IMR-90 (cell line): ENCODE results near the gene CTDSP2. TPM values are rescaled to one million over a fixed set of nuclear protein-coding genes. Genes with fewer than 3 reads are reported as not detected.
A peak's percentile ranks its signal among the peaks of the same experiment; 100 is the strongest.

ENCODE experiments used
- ATAC-seq: fragments of 200-7000 bp; cut with Tn5 transposase; 2 replicates; pipeline ENCODE4 v1.9.1; 2020; ENCODE audit warnings: low read depth, mild to moderate bottlenecking, moderate library complexity
- BruUV-seq: library from RNA; stranded (reverse); fragments of 400-500 nt; replicated peaks from 2 replicates; lab custom pipeline; 2021; lab: Mats Ljungman, UMichigan
- CTCF ChIA-PET: fragments of 300-600 bp; formaldehyde crosslinking; extraction: SDS; loops from one replicate; lab custom pipeline; 2021; ENCODE audit warnings: antibody characterized with exemption; lab: Yijun Ruan, JAX
- POLR2A ChIA-PET: fragments of 300-600 bp; sonication (Branson Sonifier 250); formaldehyde crosslinking; loops from one replicate; lab custom pipeline; 2022; ENCODE audit warnings: antibody characterized with exemption; ENCODE audit not compliant: unreplicated experiment; lab: Charles Lee
- DNase-seq: peaks from one replicate; pipeline ENCODE4 v3.0.0; 2013
- H2AFZ ChIP-seq: replicated peaks from 2 replicates; pipeline ENCODE3; 2013; ENCODE audit warnings: low read length, mild to moderate bottlenecking; ENCODE audit not compliant: poor library complexity
- H2AK5ac ChIP-seq: 2 replicates; pipeline ENCODE4 v1.6.1; 2013; ENCODE audit warnings: low read depth, low read length, inconsistent platforms
- H2AK9ac ChIP-seq: replicated peaks from 2 replicates; pipeline ENCODE3; 2013; ENCODE audit warnings: mild to moderate bottlenecking, low read depth, low read length, moderate library complexity; ENCODE audit not compliant: poor library complexity
- H2BK120ac ChIP-seq: 2 replicates; pipeline ENCODE4 v1.6.1; 2013; ENCODE audit warnings: low read depth, low read length, inconsistent platforms
- H2BK15ac ChIP-seq: 3 replicates; pipeline ENCODE4 v1.6.1; 2013; ENCODE audit warnings: low read depth, low read length, inconsistent platforms
- H2BK20ac ChIP-seq: 2 replicates; pipeline ENCODE4 v1.6.1; 2013; ENCODE audit warnings: low read depth, mild to moderate bottlenecking, inconsistent platforms, low read length, moderate library complexity
- H2BK5ac ChIP-seq: 2 replicates; pipeline ENCODE4 v1.6.1; 2013; ENCODE audit warnings: mild to moderate bottlenecking, low read depth, low read length, inconsistent platforms; ENCODE audit not compliant: poor library complexity, severe bottlenecking
- H3K14ac ChIP-seq: replicated peaks from 2 replicates; pipeline ENCODE4 v1.6.1; 2013; ENCODE audit warnings: low read depth, low read length, inconsistent platforms
- H3K18ac ChIP-seq: 2 replicates; pipeline ENCODE4 v1.6.1; 2013; ENCODE audit warnings: low read depth, low read length, control low read depth
- H3K23ac ChIP-seq: 2 replicates; pipeline ENCODE4 v1.6.1; 2013; ENCODE audit warnings: low read depth, low read length, inconsistent platforms
- H3K27ac ChIP-seq: 2 replicates; pipeline ENCODE4 v1.5.1; 2013; ENCODE audit warnings: mild to moderate bottlenecking, control low read depth, low read length; ENCODE audit not compliant: insufficient read depth
- H3K27me3 ChIP-seq: 2 replicates; pipeline ENCODE4 v1.6.1; 2013; ENCODE audit warnings: low read length; ENCODE audit not compliant: control insufficient read depth, insufficient read depth
- H3K36me3 ChIP-seq: 2 replicates; pipeline ENCODE4 v1.6.1; 2013; ENCODE audit warnings: low read length, mixed read lengths; ENCODE audit not compliant: control insufficient read depth, insufficient read depth
- H3K4ac ChIP-seq: 2 replicates; pipeline ENCODE4 v1.6.1; 2013; ENCODE audit warnings: low read depth, low read length, inconsistent platforms
- H3K4me1 ChIP-seq: 2 replicates; pipeline ENCODE4 v1.6.1; 2013; ENCODE audit warnings: low read length, mixed read lengths; ENCODE audit not compliant: control insufficient read depth, insufficient read depth
- H3K4me2 ChIP-seq: 2 replicates; pipeline ENCODE4 v1.6.1; 2013; ENCODE audit warnings: low read depth, mild to moderate bottlenecking, control low read depth, low read length, moderate library complexity
- H3K4me3 ChIP-seq: 2 replicates; pipeline ENCODE4 v1.5.1; 2013; ENCODE audit warnings: low read depth, mild to moderate bottlenecking, control low read depth, low read length, moderate library complexity; ENCODE audit not compliant: insufficient read depth
- H3K56ac ChIP-seq: 2 replicates; pipeline ENCODE4 v1.6.1; 2013; ENCODE audit warnings: low read length, inconsistent platforms; ENCODE audit not compliant: insufficient read depth; ENCODE audit errors: extremely low read depth
- H3K79me1 ChIP-seq, 2 experiments: 2 replicates each; pipeline ENCODE4 v1.6.1; 2013; ENCODE audit warnings: low read length in 2 of 2, inconsistent platforms in 1 of 2, low read depth in 1 of 2
- H3K9ac ChIP-seq: 2 replicates; pipeline ENCODE4 v1.6.1; 2013; ENCODE audit warnings: low read depth, low read length, control low read depth
- H3K9me1 ChIP-seq: 2 replicates; pipeline ENCODE4 v1.6.1; 2013; ENCODE audit warnings: low read length, inconsistent platforms; ENCODE audit not compliant: insufficient read depth
- H3K9me3 ChIP-seq: 2 replicates; pipeline ENCODE4 v1.6.1; 2013; ENCODE audit warnings: low read length; ENCODE audit not compliant: control insufficient read depth, insufficient read depth
- H4K20me1 ChIP-seq: 2 replicates; pipeline ENCODE4 v1.6.1; 2013; ENCODE audit warnings: low read length, inconsistent platforms; ENCODE audit not compliant: insufficient read depth
- H4K5ac ChIP-seq: 2 replicates; pipeline ENCODE4 v1.6.1; 2013; ENCODE audit warnings: mild to moderate bottlenecking, low read depth, low read length, control low read depth
- H4K8ac ChIP-seq, 2 experiments: 2 replicates each; pipeline ENCODE4 v1.6.1; 2013; ENCODE audit warnings: low read depth in 2 of 2, low read length in 2 of 2, control low read depth in 1 of 2, inconsistent platforms in 1 of 2
- H4K91ac ChIP-seq: 2 replicates; pipeline ENCODE4 v1.6.1; 2013; ENCODE audit warnings: low read depth, low read length, inconsistent platforms; ENCODE audit not compliant: insufficient read depth
- BHLHE40 ChIP-seq: fragments of 150-350 bp; IDR thresholded peaks from 2 replicates; pipeline ENCODE4 v1.6.1; 2016; ENCODE audit warnings: mild to moderate bottlenecking, low read depth, low read length
- CEBPB ChIP-seq: IDR thresholded peaks from 2 replicates; pipeline ENCODE4 v1.6.1; 2012; ENCODE audit warnings: low read depth, low read length, improper control_type of control experiment
- CHD1 ChIP-seq: IDR thresholded peaks from 2 replicates; pipeline ENCODE4 v1.6.1; 2012; ENCODE audit warnings: low read depth, low read length, improper control_type of control experiment
- FOS ChIP-seq: fragments of 150-350 bp; IDR thresholded peaks from 2 replicates; pipeline ENCODE4 v1.6.1; 2016; ENCODE audit warnings: low read depth, low read length
- MAFK ChIP-seq: IDR thresholded peaks from 2 replicates; pipeline ENCODE4 v1.6.1; 2012; ENCODE audit warnings: low read depth, low read length, improper control_type of control experiment
- MAZ ChIP-seq: IDR thresholded peaks from 2 replicates; pipeline ENCODE4 v1.6.1; 2012; ENCODE audit warnings: low read depth, mild to moderate bottlenecking, low read length, improper control_type of control experiment, moderate library complexity, borderline replicate concordance
- MXI1 ChIP-seq: IDR thresholded peaks from 2 replicates; pipeline ENCODE4 v1.6.1; 2012; ENCODE audit warnings: low read depth, mild to moderate bottlenecking, low read length, moderate library complexity, borderline replicate concordance
- NFE2L2 ChIP-seq: fragments of 150-350 bp; IDR thresholded peaks from 2 replicates; pipeline ENCODE4 v1.6.1; 2016; ENCODE audit warnings: low read depth, mild to moderate bottlenecking, low read length
- POLR2A ChIP-seq: IDR thresholded peaks from 2 replicates; pipeline ENCODE4 v1.6.1; 2012; ENCODE audit warnings: mild to moderate bottlenecking, low read depth, low read length
- RAD21 ChIP-seq: IDR thresholded peaks from 2 replicates; pipeline ENCODE4 v1.6.1; 2012; ENCODE audit warnings: low read length, improper control_type of control experiment
- RCOR1 ChIP-seq: IDR thresholded peaks from 2 replicates; pipeline ENCODE4 v1.6.1; 2012; ENCODE audit warnings: mild to moderate bottlenecking, low read length, improper control_type of control experiment; ENCODE audit not compliant: insufficient replicate concordance
- RFX5 ChIP-seq: IDR thresholded peaks from 2 replicates; pipeline ENCODE4 v1.8.0; 2012; ENCODE audit warnings: low read depth, mild to moderate bottlenecking, low read length, moderate library complexity
- SMC3 ChIP-seq: fragments of 150-350 bp; IDR thresholded peaks from 2 replicates; pipeline ENCODE4 v1.6.1; 2016; ENCODE audit warnings: low read depth, mild to moderate bottlenecking, antibody characterized with exemption, low read length, moderate library complexity
- dilution Hi-C: fragments of 300-500 bp; cut with HindIII; formaldehyde crosslinking; loops from one replicate; pipeline ENCODE4 v1.14.3; 2018; ENCODE audit warnings: low sequenced_read_pairs; ENCODE audit not compliant: unreplicated experiment
- in situ Hi-C: fragments of 300-500 bp; cut with MboI; formaldehyde crosslinking; loops from 3 replicates; pipeline ENCODE4 v1.14.3; 2019; ENCODE audit warnings: low sequenced_read_pairs, inconsistent platforms, mixed read lengths
- intact Hi-C: fragments of 100-400 bp; cut with micrococcal nuclease; formaldehyde crosslinking; loops from 2 replicates; pipeline ENCODE4 v1.10.0; 2022
- polyA plus RNA-seq, 3 experiments: library from polyadenylated mRNA; depleted of rRNA; stranded (reverse); fragments of >200 nt; gene quantifications; 2 replicates each; pipeline ENCODE4 v1.2.3, GENCODE V29; 2012; ENCODE audit warnings: low replicate concordance in 1 of 3
- total RNA-seq: library from RNA; depleted of rRNA; stranded (reverse); fragments of >200 nt; gene quantifications from 2 replicates; pipeline ENCODE4 v1.2.3, GENCODE V29; 2012
- TF ChIP-seq, protein P1 (sequence below): fragments of 150-350 bp; IDR thresholded peaks from 2 replicates; pipeline ENCODE4 v1.6.1; 2016; ENCODE audit warnings: low read depth, mild to moderate bottlenecking, low read length, moderate library complexity, borderline replicate concordance
- TF ChIP-seq, protein P2 (sequence below): conservative IDR thresholded peaks from 2 replicates; pipeline ENCODE4 v1.5.1; 2012; ENCODE audit warnings: mild to moderate bottlenecking, low read depth, low read length, improper control_type of control experiment
- TF ChIP-seq, protein P3 (sequence below): fragments of 150-350 bp; IDR thresholded peaks from 2 replicates; pipeline ENCODE4 v1.6.1; 2017; ENCODE audit warnings: mild to moderate bottlenecking, antibody characterized with exemption, low read length, low read depth

CTDSP2 gene
- total and polyA plus RNA-seq, 2 of the 4 experiments (the other 2 are of a cell fraction), result 114 to 156 TPM

DNA sequence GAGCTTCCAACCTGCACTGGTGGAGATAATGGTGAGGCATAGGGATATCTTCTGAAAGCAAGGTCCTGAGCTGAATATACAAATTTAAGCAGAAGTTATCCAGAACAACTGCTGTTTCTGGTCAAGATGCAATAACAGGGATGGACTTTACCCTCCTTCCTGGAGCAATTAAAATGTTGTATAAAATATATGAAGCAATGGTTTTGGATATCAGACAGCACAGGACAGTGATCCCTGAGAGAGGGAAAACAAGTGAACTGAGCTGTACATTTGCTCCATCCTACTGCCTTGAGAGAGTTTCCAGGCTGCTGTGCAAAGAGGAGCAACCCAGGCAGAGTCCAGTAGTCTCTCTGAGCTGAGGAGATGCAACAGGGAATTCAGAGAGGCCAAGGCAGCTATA, 36.0 kb upstream of the CTDSP2 start:
- H2BK20ac ChIP-seq, result 0 out of 2 replicates have a peak overlapping the region, but pooled peaks have one; percentile 1
- no peak overlapping the region for H2AFZ ChIP-seq
- H3K23ac ChIP-seq, result no peak overlapping the region
- intact Hi-C loops (no loop called here), in situ Hi-C loops (no loop called here), dilution Hi-C loops (no loop called here)
- H4K5ac ChIP-seq, result no peak overlapping the region; the same call in 1 of the 2 replicates
- H3K36me3 ChIP-seq, result no peaks in the 10 kb centered on the region
- no peak overlapping the region for H4K8ac ChIP-seq
- no TSS peak for BruUV-seq
- no peak overlapping the region for H2BK5ac ChIP-seq
- DNase-seq, result no peak
- peaks cover 0 to 11% of the 10 kb centered on the region in 2 experiments; a peak in 1 of 4 replicates for H3K79me1 ChIP-seq
- no peak overlapping the region for H2AK9ac ChIP-seq
- H3K4ac ChIP-seq, result no peak overlapping the region
- no peak for ATAC-seq
- ChIA-PET POLR2A (interaction anchor here (0.9 kb wide), 1 partner anchor 11 kb away, joined by 3 read pairs; no protein-coding TSS in a partner anchor), CTCF (interaction anchor here (1.5 kb wide), 1 partner anchor 18 kb away, joined by 3 read pairs; no protein-coding TSS in a partner anchor)
- no peak overlapping the region for H2BK15ac ChIP-seq
- TF ChIP-seq CEBPB, result no peak
- TF ChIP-seq MAZ, result no peak
- no peak for TF ChIP-seq RCOR1
- TF ChIP-seq RFX5, result no peak
- TF ChIP-seq NFE2L2, result no peak
- TF ChIP-seq POLR2A, result no peak
- TF ChIP-seq, protein P1, sequence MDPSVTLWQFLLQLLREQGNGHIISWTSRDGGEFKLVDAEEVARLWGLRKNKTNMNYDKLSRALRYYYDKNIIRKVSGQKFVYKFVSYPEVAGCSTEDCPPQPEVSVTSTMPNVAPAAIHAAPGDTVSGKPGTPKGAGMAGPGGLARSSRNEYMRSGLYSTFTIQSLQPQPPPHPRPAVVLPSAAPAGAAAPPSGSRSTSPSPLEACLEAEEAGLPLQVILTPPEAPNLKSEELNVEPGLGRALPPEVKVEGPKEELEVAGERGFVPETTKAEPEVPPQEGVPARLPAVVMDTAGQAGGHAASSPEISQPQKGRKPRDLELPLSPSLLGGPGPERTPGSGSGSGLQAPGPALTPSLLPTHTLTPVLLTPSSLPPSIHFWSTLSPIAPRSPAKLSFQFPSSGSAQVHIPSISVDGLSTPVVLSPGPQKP, result no peak
- TF ChIP-seq, protein P2, sequence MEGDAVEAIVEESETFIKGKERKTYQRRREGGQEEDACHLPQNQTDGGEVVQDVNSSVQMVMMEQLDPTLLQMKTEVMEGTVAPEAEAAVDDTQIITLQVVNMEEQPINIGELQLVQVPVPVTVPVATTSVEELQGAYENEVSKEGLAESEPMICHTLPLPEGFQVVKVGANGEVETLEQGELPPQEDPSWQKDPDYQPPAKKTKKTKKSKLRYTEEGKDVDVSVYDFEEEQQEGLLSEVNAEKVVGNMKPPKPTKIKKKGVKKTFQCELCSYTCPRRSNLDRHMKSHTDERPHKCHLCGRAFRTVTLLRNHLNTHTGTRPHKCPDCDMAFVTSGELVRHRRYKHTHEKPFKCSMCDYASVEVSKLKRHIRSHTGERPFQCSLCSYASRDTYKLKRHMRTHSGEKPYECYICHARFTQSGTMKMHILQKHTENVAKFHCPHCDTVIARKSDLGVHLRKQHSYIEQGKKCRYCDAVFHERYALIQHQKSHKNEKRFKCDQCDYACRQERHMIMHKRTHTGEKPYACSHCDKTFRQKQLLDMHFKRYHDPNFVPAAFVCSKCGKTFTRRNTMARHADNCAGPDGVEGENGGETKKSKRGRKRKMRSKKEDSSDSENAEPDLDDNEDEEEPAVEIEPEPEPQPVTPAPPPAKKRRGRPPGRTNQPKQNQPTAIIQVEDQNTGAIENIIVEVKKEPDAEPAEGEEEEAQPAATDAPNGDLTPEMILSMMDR, result no peak
- TF ChIP-seq FOS, result no peak
- TF ChIP-seq BHLHE40, result no peak
- TF ChIP-seq SMC3, result no peak
- no peak for TF ChIP-seq CHD1
- TF ChIP-seq, protein P3, sequence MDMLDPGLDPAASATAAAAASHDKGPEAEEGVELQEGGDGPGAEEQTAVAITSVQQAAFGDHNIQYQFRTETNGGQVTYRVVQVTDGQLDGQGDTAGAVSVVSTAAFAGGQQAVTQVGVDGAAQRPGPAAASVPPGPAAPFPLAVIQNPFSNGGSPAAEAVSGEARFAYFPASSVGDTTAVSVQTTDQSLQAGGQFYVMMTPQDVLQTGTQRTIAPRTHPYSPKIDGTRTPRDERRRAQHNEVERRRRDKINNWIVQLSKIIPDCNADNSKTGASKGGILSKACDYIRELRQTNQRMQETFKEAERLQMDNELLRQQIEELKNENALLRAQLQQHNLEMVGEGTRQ, result no peak
- TF ChIP-seq RAD21, result no peak
- no peak for TF ChIP-seq MAFK
- TF ChIP-seq MXI1, result no peak
- peaks cover 8% of the 10 kb centered on the region for H3K4me1 ChIP-seq
- H3K14ac ChIP-seq, result no peak overlapping the region
- H3K4me2 ChIP-seq, result no peak overlapping the region
- no peak overlapping the region for H3K56ac ChIP-seq
- H2AK5ac ChIP-seq, result no peak overlapping the region
- no peaks in the 10 kb centered on the region for H4K20me1 ChIP-seq
- peaks cover 11% of the 10 kb centered on the region; the same call in 1 of the 2 replicates for H3K9me1 ChIP-seq
- no peak overlapping the region for H3K18ac ChIP-seq
- no peak overlapping the region for H3K4me3 ChIP-seq
- H2BK120ac ChIP-seq, result no peak overlapping the region
- H3K27ac ChIP-seq, result no peak overlapping the region
- 0 out of 2 replicates have a peak, but pooled peaks cover 3% of the 10 kb centered on the region for H3K9me3 ChIP-seq
- no peak overlapping the region for H4K91ac ChIP-seq
- H3K27me3 ChIP-seq, result no peaks in the 10 kb centered on the region
- H3K9ac ChIP-seq, result no peak overlapping the region
